BE2C (cell line): Measurements from ENCODE around the gene SIPA1L3.

Experiments used
- DNase-seq: peaks from one replicate; pipeline ENCODE4 v3.0.0-alpha.2; 2020
- H3K27me3 ChIP-seq: fragments of 250-450 bp; sonication (Bioruptor Pico); 2 replicates; pipeline ENCODE4 v1.5.1; 2020; ENCODE audit warnings: mild to moderate bottlenecking
- H3K36me3 ChIP-seq: fragments of 250-450 bp; sonication (Bioruptor Pico); 2 replicates; pipeline ENCODE4 v1.5.1; 2020; ENCODE audit warnings: mild to moderate bottlenecking
- H3K4me1 ChIP-seq: fragments of 250-450 bp; sonication (Bioruptor Pico); 2 replicates; pipeline ENCODE4 v1.5.1; 2020
- H3K4me3 ChIP-seq: 2 replicates; pipeline ENCODE4 v1.5.1; 2011; ENCODE audit warnings: low read depth, low read length
- H3K9me3 ChIP-seq: fragments of 250-450 bp; sonication (Bioruptor Pico); 2 replicates; pipeline ENCODE4 v1.5.1; 2020
- CTCF ChIP-seq: IDR thresholded peaks from 2 replicates; pipeline ENCODE4 v1.5.1; 2012; ENCODE audit warnings: mild to moderate bottlenecking, low read depth, low read length

Gene SIPA1L3

DNA sequence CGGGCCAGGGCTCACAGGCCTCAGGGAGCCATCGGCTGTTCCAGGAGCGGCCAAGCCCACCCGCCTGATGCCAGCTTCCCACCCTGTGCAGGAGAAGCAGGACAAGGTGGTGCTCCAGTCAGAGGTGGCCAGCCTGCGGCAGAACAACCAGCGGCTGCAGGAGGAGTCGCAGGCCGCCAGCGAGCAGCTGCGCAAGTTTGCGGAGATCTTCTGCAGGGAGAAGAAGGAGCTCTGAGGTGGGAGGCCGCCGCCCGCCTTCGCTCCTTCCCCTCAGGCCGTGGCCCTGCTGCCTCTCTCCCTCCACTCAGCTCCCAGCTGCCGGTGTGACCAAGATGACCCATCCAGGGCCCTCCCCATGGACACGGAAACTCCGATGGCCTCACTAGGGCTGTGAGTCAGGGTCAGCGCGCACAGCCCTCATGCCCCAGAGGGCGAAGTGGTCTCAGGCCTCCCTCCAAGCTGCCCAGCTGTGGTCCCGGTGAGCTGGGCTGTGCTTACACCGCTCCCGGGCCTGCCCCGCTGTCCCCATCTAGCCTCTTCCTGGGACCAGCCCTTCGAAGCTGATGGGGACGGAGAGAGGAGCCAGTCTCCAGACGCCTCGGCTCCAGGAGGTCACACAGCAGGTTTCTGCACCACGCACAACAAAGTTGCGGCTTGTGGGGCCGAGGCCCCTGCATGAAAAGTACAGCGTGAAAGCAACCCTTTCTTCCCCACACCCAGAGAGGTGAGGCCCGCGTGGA is 299.2 kb downstream of the SIPA1L3 start:
- no peak for DNase-seq
- Histone ChIP-seq H3K4me1 (peaks cover 12% of the 10 kb centered on the region), H3K4me3 (no peak overlapping the region), H3K27me3 (no peaks in the 10 kb centered on the region), H3K36me3 (no peaks in the 10 kb centered on the region), H3K9me3 (no peaks in the 10 kb centered on the region)
- no peak for TF ChIP-seq CTCF

GRCh38 chr19:38206928-38207327 is 299.9 kb downstream of the SIPA1L3 start:
- no peaks in the 10 kb centered on the region for H3K9me3 ChIP-seq
- H3K27me3 ChIP-seq, result no peaks in the 10 kb centered on the region
- H3K4me1 ChIP-seq, result peaks cover 12% of the 10 kb centered on the region
- no peak for TF ChIP-seq CTCF
- H3K4me3 ChIP-seq, result no peak overlapping the region
- DNase-seq, result no peak
- no peaks in the 10 kb centered on the region for H3K36me3 ChIP-seq

DNA sequence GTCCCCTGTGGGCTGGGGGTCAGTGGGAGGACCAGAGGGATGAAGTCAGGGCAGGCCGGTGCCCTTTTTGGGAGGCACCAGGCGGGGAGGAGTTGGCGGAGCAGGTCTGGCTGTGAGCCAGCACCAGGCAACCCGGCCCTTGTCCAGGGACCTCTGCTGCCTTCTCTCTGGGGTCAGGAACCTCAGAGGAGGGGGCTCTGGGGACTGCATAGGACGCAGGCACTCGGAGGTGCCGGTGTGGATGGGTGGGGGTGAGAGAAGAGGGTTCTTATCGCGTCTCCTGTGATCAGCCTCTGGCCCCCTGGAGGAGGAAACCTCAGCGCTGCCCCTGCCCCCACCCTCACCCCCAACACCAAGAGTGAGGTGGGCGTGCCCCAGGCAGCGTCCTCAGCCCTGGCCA is 300.5 kb downstream of the SIPA1L3 start:
- no peak for TF ChIP-seq CTCF
- no peak overlapping the region for H3K4me3 ChIP-seq
- H3K9me3 ChIP-seq, result no peaks in the 10 kb centered on the region
- DNase-seq, result no peak
- H3K27me3 ChIP-seq, result no peaks in the 10 kb centered on the region
- H3K36me3 ChIP-seq, result no peaks in the 10 kb centered on the region
- H3K4me1 ChIP-seq, result peaks cover 12% of the 10 kb centered on the region

GRCh38 chr19:38208571-38208970 is 301.6 kb downstream of the SIPA1L3 start:
- H3K4me3 ChIP-seq, result no peak overlapping the region
- no peak for TF ChIP-seq CTCF
- H3K36me3 ChIP-seq, result 0 out of 2 replicates have a peak, but pooled peaks cover 2% of the 10 kb centered on the region
- no peak for DNase-seq
- no peaks in the 10 kb centered on the region for H3K27me3 ChIP-seq
- no peaks in the 10 kb centered on the region for H3K9me3 ChIP-seq
- peaks cover 12% of the 10 kb centered on the region for H3K4me1 ChIP-seq

GRCh38 chr19:38209152-38209551 is 302.1 kb downstream of the SIPA1L3 start:
- Histone ChIP-seq H3K27me3 (no peaks in the 10 kb centered on the region), H3K4me3 (no peak overlapping the region; the same call in 1 of the 2 replicates), H3K9me3 (no peaks in the 10 kb centered on the region), H3K36me3 (0 out of 2 replicates have a peak, but pooled peaks cover 4% of the 10 kb centered on the region), H3K4me1 (peaks cover 12% of the 10 kb centered on the region)
- no peak for TF ChIP-seq CTCF
- DNase-seq, result no peak

DNA sequence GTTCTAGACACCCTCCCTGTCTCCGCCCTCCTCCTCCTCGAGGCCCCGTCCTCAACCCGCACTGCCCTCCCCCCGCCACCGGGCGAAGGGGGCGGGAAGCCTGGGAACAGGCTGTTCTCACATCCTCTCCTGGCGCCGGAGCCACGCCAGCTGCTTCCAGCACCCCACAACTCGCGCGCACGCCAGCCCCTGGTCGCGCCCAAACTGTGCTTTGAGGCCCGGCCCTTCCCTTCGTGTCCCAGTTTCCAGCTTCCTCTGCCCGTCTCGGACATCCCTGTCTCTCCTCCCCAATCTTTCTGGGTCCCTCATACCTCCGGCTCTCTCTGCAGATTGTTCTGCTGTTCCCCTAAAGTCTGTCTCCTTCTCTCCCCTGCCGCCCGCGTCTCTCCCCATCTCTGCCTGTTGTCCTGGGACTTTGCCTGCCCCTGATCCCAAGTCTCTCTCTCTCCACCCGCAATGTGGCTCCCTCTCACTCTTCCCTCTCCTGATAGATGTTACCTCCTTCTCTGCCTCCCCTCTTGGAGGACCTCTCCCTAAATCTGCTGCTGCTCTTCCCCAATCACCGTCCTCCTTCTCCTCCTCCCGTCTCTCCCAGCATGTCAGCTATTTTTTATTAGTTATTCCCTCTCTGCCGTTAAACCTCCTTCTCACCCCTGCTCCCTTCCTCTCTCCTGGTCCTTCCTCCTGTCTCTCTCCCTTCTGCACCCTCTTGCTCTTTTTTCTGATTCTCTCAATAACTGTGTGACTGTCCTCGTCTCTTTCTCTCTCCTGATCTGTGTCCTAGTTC is 302.9 kb downstream of the SIPA1L3 start:
- Histone ChIP-seq H3K27me3 (no peaks in the 10 kb centered on the region), H3K4me3 (peak overlapping the region; percentile 46), H3K4me1 (peaks cover 12% of the 10 kb centered on the region), H3K9me3 (no peaks in the 10 kb centered on the region), H3K36me3 (0 out of 2 replicates have a peak, but pooled peaks cover 7% of the 10 kb centered on the region)
- peak; percentile 40 for DNase-seq
- no peak for TF ChIP-seq CTCF
